Smooth muscle cell (in vitro differentiated cells): ENCODE results near the gene SCAF1. TPM values are rescaled to one million over a fixed set of nuclear protein-coding genes. Genes with fewer than 3 reads are reported as not detected.

Experiments used
- DNase-seq: peaks from one replicate; lab custom pipeline; 2025; ENCODE audit not compliant: unreplicated experiment; lab: John Stamatoyannopoulos, UW
- H2AFZ ChIP-seq: fragments of 200-600 bp; sonication (generic); 2 replicates; pipeline ENCODE4 v1.6.0; 2016; ENCODE audit warnings: antibody characterized with exemption, low read depth, mild to moderate bottlenecking
- H3F3A ChIP-seq: fragments of 200-600 bp; sonication (generic); 2 replicates; pipeline ENCODE4 v1.6.0; 2017; ENCODE audit warnings: antibody characterized with exemption, low read depth
- H3K27ac ChIP-seq: fragments of 200-600 bp; sonication (generic); 2 replicates; pipeline ENCODE4 v1.5.1; 2016; ENCODE audit warnings: low read depth, mild to moderate bottlenecking
- H3K27me3 ChIP-seq: fragments of 200-600 bp; sonication (generic); 2 replicates; pipeline ENCODE4 v1.6.1; 2016; ENCODE audit warnings: low read depth, mild to moderate bottlenecking
- H3K36me3 ChIP-seq: fragments of 200-600 bp; sonication (generic); 2 replicates; pipeline ENCODE4 v1.5.1; 2016; ENCODE audit warnings: low read depth
- H3K4me1 ChIP-seq: fragments of 200-600 bp; sonication (generic); 2 replicates; pipeline ENCODE4 v1.5.1; 2016; ENCODE audit warnings: low read depth
- H3K4me2 ChIP-seq: fragments of 200-600 bp; sonication (generic); 2 replicates; pipeline ENCODE4 v1.6.0; 2016; ENCODE audit warnings: mild to moderate bottlenecking
- H3K4me3 ChIP-seq: fragments of 200-600 bp; sonication (generic); 2 replicates; pipeline ENCODE4 v1.5.1; 2016; ENCODE audit warnings: mild to moderate bottlenecking
- H3K79me2 ChIP-seq: fragments of 200-600 bp; sonication (generic); 2 replicates; pipeline ENCODE4 v1.6.0; 2016; ENCODE audit warnings: low read depth, mild to moderate bottlenecking
- H3K9ac ChIP-seq: fragments of 200-600 bp; sonication (generic); 2 replicates; pipeline ENCODE4 v1.6.0; 2016; ENCODE audit warnings: low read depth
- H3K9me3 ChIP-seq: fragments of 200-600 bp; sonication (generic); replicated peaks from 2 replicates; pipeline ENCODE4 v1.5.1; 2016; ENCODE audit warnings: low read depth
- H4K20me1 ChIP-seq: fragments of 200-600 bp; sonication (generic); 2 replicates; pipeline ENCODE4 v1.6.0; 2016; ENCODE audit warnings: low read depth
- CTCF ChIP-seq: fragments of 200-600 bp; sonication (generic); IDR thresholded peaks from 2 replicates; pipeline ENCODE4 v1.5.1; 2017; ENCODE audit warnings: borderline replicate concordance, mild to moderate bottlenecking, antibody characterized with exemption; ENCODE audit not compliant: insufficient read depth, poor library complexity, severe bottlenecking
- WGBS: methylation state at CpG from one replicate; pipeline ENCODE4 v1.1.7; 2016; ENCODE audit warnings: low lambda C conversion rate; 5-methylcytosine and 5-hydroxymethylcytosine counted together
- polyA plus RNA-seq: library from polyadenylated mRNA; unstranded; fragments of >200 nt; fragmentation: Nextera tagmentation; extraction: Ambion mirVana; gene quantifications from 2 replicates; pipeline ENCODE4 v1.2.1, GENCODE V29; 2016
- total RNA-seq: library from RNA; depleted of rRNA; stranded (reverse); fragments of >200 nt; gene quantifications from 2 replicates; pipeline ENCODE4 v1.2.3, GENCODE V29; 2014

Gene SCAF1
- total and polyA plus RNA-seq, 2 experiments from 2014 or later, result 7.9 to 12.1 TPM

DNA sequence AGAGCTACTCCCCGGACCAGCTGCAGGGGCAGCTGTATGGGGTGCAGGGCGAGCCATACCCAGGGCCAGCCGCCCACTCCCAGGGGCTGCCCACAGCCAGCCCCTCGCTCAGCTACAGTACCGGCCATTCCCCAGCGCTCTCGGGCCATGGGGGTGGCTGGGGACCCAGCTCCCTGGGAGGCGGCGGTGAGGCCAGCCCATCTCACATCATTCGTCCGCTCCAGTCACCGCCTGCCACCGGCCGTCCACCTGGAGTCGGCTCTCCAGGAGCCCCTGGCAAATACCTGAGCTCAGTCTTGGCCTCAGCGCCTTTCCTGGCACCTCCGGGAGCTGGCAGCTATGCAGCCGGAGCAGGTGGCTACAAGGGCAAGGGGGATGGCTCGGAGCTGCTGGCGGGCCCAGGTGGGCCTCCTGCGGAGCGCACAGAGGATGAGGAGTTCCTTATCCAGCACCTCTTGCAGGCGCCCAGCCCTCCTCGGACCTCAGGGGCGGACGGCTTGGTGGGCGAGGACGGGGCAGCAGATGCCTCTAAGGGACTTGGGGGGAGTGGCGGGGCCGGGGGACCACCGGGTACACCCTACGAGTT lies 46.1 kb upstream of the SCAF1 start:
- WGBS, result 98% methylated on average over 21 of the region's 32 CpGs
- no peaks in the 10 kb centered on the region for H3K9me3 ChIP-seq
- H3K79me2 ChIP-seq, result peaks cover 48% of the 10 kb centered on the region

DNA sequence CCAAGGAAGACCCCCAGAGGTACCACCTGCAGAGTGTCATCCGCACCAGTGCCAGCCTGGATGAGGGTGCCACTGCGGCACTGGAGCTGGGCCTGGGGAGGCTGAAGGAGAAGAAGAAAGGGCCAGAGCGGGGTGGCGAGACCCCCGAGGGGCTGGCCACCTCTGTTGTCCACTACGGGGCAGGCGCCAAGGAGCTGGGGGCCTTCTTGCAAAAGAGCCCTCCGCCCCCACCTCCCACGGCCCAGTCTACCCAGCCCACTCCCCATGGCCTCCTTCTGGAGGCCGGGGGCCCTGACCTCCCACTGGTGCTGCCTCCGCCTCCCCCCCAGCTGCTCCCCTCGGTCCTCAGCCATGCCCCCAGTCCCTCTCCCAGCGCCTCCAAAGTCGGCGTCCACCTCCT lies 45.6 kb upstream of the SCAF1 start:
- Histone ChIP-seq H3K4me1 (no peaks in the 10 kb centered on the region), H3K79me2 (peaks cover 48% of the 10 kb centered on the region), H3K9ac (no peak overlapping the region), H4K20me1 (peaks cover 56% of the 10 kb centered on the region), H3K9me3 (no peaks in the 10 kb centered on the region), H2AFZ (no peak overlapping the region), H3F3A (peaks cover 8% of the 10 kb centered on the region), H3K27ac (no peak overlapping the region), H3K27me3 (no peaks in the 10 kb centered on the region), H3K36me3 (no peaks in the 10 kb centered on the region), H3K4me3 (no peak overlapping the region), H3K4me2 (no peak overlapping the region)
- DNase-seq, result no peak
- 100% methylated on average over 4 of the region's 15 CpGs for WGBS
- no peak for TF ChIP-seq CTCF

More for the DNA sequence above, 46.1 kb upstream of the SCAF1 start:
- Histone ChIP-seq H2AFZ (no peak overlapping the region), H3K4me2 (no peak overlapping the region), H3K4me1 (no peaks in the 10 kb centered on the region), H4K20me1 (peaks cover 56% of the 10 kb centered on the region), H3K27me3 (no peaks in the 10 kb centered on the region), H3K36me3 (no peaks in the 10 kb centered on the region), H3F3A (peaks cover 8% of the 10 kb centered on the region), H3K4me3 (no peak overlapping the region), H3K27ac (no peak overlapping the region), H3K9ac (no peak overlapping the region)
- no peak for TF ChIP-seq CTCF
- DNase-seq, result no peak

GRCh38 chr19:49596954-49597702 lies 44.9 kb upstream of the SCAF1 start:
- peaks cover 58% of the 10 kb centered on the region for H4K20me1 ChIP-seq
- WGBS, result 97% methylated on average over 62 of the region's 65 CpGs
- no peaks in the 10 kb centered on the region for H3K27me3 ChIP-seq
- no peak overlapping the region for H2AFZ ChIP-seq
- H3F3A ChIP-seq, result peaks cover 7% of the 10 kb centered on the region
- no peak for TF ChIP-seq CTCF
- no peaks in the 10 kb centered on the region for H3K4me1 ChIP-seq
- H3K27ac ChIP-seq, result no peak overlapping the region
- H3K4me2 ChIP-seq, result no peak overlapping the region
- DNase-seq, result no peak
- H3K9ac ChIP-seq, result no peak overlapping the region
- peaks cover 51% of the 10 kb centered on the region for H3K79me2 ChIP-seq
- H3K4me3 ChIP-seq, result no peak overlapping the region
- H3K9me3 ChIP-seq, result no peaks in the 10 kb centered on the region
- no peaks in the 10 kb centered on the region for H3K36me3 ChIP-seq

DNA sequence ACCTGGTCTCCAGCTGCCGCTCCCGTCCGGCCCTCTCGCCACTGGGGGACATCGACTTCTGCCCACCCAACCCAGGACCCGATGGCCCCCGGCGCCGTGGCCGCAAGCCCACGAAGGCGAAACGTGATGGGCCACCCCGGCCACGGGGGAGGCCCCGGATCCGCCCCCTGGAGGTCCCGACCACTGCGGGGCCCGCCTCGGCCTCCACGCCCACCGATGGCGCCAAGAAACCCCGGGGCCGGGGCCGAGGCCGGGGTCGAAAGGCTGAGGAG lies 44.4 kb upstream of the SCAF1 start:
- Histone ChIP-seq H3K4me3 (no peak overlapping the region), H3K36me3 (no peaks in the 10 kb centered on the region), H3K79me2 (peaks cover 51% of the 10 kb centered on the region), H3F3A (peaks cover 2% of the 10 kb centered on the region), H3K27me3 (no peaks in the 10 kb centered on the region), H3K27ac (no peak overlapping the region), H4K20me1 (peaks cover 58% of the 10 kb centered on the region), H3K4me2 (no peak overlapping the region), H3K9ac (no peak overlapping the region), H2AFZ (no peak overlapping the region), H3K4me1 (no peaks in the 10 kb centered on the region), H3K9me3 (no peaks in the 10 kb centered on the region)
- no peak for DNase-seq
- no peak for TF ChIP-seq CTCF
- WGBS, result 99% methylated on average over 25 of the region's 29 CpGs
